Spleen (tissue), 3 donors: ENCODE results near the gene THY1.

Experiments used
- POLR2A ChIP-seq, 3 donors: fragments of 450-650 bp; IDR thresholded peaks; one replicate each; pipeline ENCODE4 v1.5.1; 2017; ENCODE audit warnings: antibody characterized with exemption in 3 of 3, mild to moderate bottlenecking in 1 of 3
- POLR2AphosphoS5 ChIP-seq, 3 donors: sonication (generic); formaldehyde crosslinking; IDR thresholded peaks; one replicate each; pipeline ENCODE4 v1.5.1; 2017; ENCODE audit warnings: antibody characterized with exemption in 3 of 3

GRCh38 chr11:119415966-119416365 lies 7.0 kb downstream of the THY1 start:
- TF ChIP-seq POLR2AphosphoS5 (IDR thresholded peaks at IDR 0.05) (no peak), POLR2A (IDR thresholded peaks at IDR 0.05) (no peak)
